KMS-11 (cell line): ENCODE data around the gene SRP68.

Experiments used
- H2AFZ ChIP-seq: fragments of 200-600 bp; sonication (generic); 2 replicates; pipeline ENCODE4 v1.6.1; 2016; ENCODE audit warnings: antibody characterized with exemption, mixed run types, low read depth
- H3K27ac ChIP-seq: fragments of 200-600 bp; sonication (generic); 2 replicates; pipeline ENCODE4 v1.6.1; 2016; ENCODE audit warnings: mild to moderate bottlenecking, mixed run types
- H3K27me3 ChIP-seq: fragments of 200-600 bp; sonication (generic); 2 replicates; pipeline ENCODE4 v1.6.1; 2017; ENCODE audit warnings: mild to moderate bottlenecking, low read depth, mixed run types, moderate library complexity; ENCODE audit not compliant: insufficient read depth
- H3K36me3 ChIP-seq: fragments of 200-600 bp; sonication (generic); 2 replicates; pipeline ENCODE4 v1.6.1; 2017; ENCODE audit warnings: mild to moderate bottlenecking, mixed run types; ENCODE audit not compliant: insufficient read depth
- H3K4me1 ChIP-seq: fragments of 200-600 bp; sonication (generic); 2 replicates; pipeline ENCODE4 v1.6.1; 2016; ENCODE audit warnings: mild to moderate bottlenecking, low read depth, mixed run types; ENCODE audit not compliant: poor library complexity, severe bottlenecking
- H3K4me2 ChIP-seq: fragments of 200-600 bp; sonication (generic); 2 replicates; pipeline ENCODE4 v1.7.0; 2016; ENCODE audit warnings: mild to moderate bottlenecking, mixed run types
- H3K4me3 ChIP-seq: fragments of 200-600 bp; sonication (generic); IDR thresholded peaks from 2 replicates; pipeline ENCODE4 v1.6.1; 2017; ENCODE audit warnings: low read depth, low read length, mixed read lengths; ENCODE audit not compliant: insufficient read depth
- H3K79me2 ChIP-seq: fragments of 200-600 bp; sonication (generic); 2 replicates; pipeline ENCODE4 v1.6.1; 2016; ENCODE audit warnings: low read depth, mixed run types; ENCODE audit not compliant: insufficient read depth
- H3K9ac ChIP-seq: fragments of 200-600 bp; sonication (generic); 2 replicates; pipeline ENCODE4 v1.6.1; 2016; ENCODE audit warnings: mild to moderate bottlenecking, mixed run types
- H4K20me1 ChIP-seq: fragments of 200-600 bp; sonication (generic); 2 replicates; pipeline ENCODE4 v1.6.1; 2016; ENCODE audit warnings: mild to moderate bottlenecking, mixed run types; ENCODE audit not compliant: insufficient read depth
- CTCF ChIP-seq: fragments of 200-600 bp; sonication (generic); conservative IDR thresholded peaks from 2 replicates; pipeline ENCODE4 v1.6.1; 2017; ENCODE audit warnings: low read depth, mild to moderate bottlenecking, antibody characterized with exemption, low read length, moderate library complexity, mixed read lengths

SRP68 gene

DNA sequence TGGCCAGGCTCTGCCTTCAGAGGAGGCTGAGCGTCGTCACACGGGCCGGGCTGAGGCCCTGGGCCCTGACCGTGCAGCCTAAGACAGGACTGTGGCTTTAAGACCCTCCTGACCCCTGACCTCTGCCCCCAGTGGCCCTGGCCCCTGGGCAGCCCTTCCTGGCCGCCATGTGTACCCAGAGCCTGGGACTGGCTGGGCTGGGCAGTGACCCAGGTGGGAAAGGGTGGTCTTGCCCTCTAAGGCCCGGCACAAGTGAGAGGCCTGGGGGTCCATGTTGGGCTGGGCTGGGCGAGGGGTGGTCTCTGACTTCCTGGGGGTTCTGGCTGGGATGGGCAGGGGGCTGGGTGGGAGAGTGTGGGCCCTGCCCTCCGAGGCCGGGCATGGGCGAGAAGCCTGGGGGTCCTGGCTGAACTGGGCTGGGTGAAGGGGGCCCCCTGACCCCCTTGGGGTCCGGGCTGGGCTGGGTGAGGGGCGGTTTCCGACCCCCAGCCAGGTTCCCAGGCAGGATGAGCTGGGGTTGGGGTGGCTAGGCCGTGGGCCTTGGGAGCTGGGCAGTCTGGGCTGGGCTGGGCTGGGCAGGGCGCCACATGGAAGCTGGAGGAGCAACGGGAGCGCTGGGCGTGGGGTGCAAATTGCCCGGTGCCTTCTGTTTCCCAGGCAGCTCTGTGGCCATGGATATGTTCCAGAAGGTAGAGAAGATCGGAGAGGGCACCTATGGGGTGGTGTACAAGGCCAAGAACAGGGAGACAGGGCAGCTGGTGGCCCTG is 71.4 kb downstream of the SRP68 start, which contains the start of gene CDK3:
CDK3 (plus strand) TSS at position 101 of the 767 bp plus-strand sequence; CDS start at position 672, 571 bp downstream.
- H3K27me3 ChIP-seq: no peaks in the 10 kb centered on the region
- H3K27ac ChIP-seq: no peak within 1 kb of the TSS
- H2AFZ ChIP-seq: peak within 1 kb of the TSS; percentile 41; the same call in 1 of the 2 replicates
- H3K79me2 ChIP-seq: no peaks in the 10 kb centered on the region
- no peaks in the 10 kb centered on the region for H3K36me3 ChIP-seq
- no peak within 1 kb of the TSS; the same call in 1 of the 2 replicates for H3K4me2 ChIP-seq
- H4K20me1 ChIP-seq: no peaks in the 10 kb centered on the region
- no peak within 1 kb of the TSS for H3K9ac ChIP-seq
- TF ChIP-seq CTCF: peak; percentile 53
- H3K4me3 ChIP-seq: no peak within 1 kb of the TSS
- H3K4me1 ChIP-seq: peaks cover 15% of the 10 kb centered on the region

GRCh38 chr17:76000016-76000754 is 72.1 kb downstream of the SRP68 start:
- no peak overlapping the region; the same call in 1 of the 2 replicates for H3K4me2 ChIP-seq
- TF ChIP-seq CTCF: peak; percentile 89
- no peak overlapping the region for H3K27ac ChIP-seq

GRCh38 chr17:75998327-75998795 is 74.0 kb downstream of the SRP68 start:
- no peak for TF ChIP-seq CTCF
- no peaks in the 10 kb centered on the region for H3K36me3 ChIP-seq
- no peaks in the 10 kb centered on the region for H3K27me3 ChIP-seq
- no peak overlapping the region for H3K9ac ChIP-seq
- H3K4me3 ChIP-seq: no peak overlapping the region
- no peak overlapping the region for H3K4me2 ChIP-seq
- H3K4me1 ChIP-seq: peaks cover 7% of the 10 kb centered on the region
- no peak overlapping the region for H2AFZ ChIP-seq
- H4K20me1 ChIP-seq: no peaks in the 10 kb centered on the region
- H3K79me2 ChIP-seq: no peaks in the 10 kb centered on the region
- H3K27ac ChIP-seq: no peak overlapping the region

More at GRCh38 chr17:76000016-76000754, 72.1 kb downstream of the SRP68 start:
- H3K79me2 ChIP-seq: no peaks in the 10 kb centered on the region
- H4K20me1 ChIP-seq: no peaks in the 10 kb centered on the region
- peak overlapping the region; percentile 41; the same call in 1 of the 2 replicates for H2AFZ ChIP-seq
- no peaks in the 10 kb centered on the region for H3K36me3 ChIP-seq
- no peak overlapping the region for H3K9ac ChIP-seq
- peaks cover 7% of the 10 kb centered on the region for H3K4me1 ChIP-seq
- no peak overlapping the region for H3K4me3 ChIP-seq
- no peaks in the 10 kb centered on the region for H3K27me3 ChIP-seq

DNA sequence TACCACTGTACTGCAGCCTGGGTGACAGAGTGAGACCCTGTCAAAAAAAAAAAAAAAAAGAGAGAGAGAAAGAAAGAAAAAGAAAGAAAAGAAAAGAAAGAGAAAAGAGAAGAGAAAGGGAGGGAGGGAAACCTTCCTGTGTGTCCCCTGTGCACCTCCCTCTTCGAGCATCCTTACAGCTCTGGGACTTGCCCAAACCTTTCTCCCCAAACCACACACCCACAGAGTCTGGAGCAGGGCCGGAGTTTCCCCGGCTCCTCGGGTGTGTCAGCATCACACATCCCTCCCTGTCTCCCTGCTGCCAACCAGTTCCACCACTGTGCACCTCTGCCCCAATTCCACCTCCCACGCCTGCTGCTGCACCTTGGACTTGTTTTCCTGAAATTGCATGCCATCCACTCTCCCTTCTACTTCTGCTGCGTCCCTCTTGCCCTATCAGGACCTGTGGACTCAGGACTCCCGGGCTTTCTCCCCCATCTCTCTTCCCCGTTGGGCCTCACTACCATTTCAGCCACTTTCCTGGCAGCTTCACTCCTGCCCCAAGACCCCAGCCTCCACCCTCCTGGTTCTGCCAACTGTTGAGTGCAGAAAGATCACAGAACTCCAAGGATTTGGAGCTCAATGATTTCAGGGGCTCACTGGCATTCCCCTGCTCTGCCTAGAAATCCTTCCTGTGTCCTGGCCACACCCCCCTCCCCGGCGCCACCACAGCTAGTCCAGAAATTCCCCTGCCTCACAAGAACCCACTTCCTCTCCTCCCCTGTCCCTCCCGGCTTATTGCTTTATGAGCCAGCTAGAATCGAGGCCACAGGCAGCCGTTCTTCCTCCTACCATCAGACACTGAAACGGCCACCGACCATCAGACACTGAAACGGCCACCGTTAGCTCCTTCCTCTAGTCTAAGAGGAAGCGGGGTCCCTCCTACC is 75.4 kb downstream of the SRP68 start:
- H3K9ac ChIP-seq: no peak overlapping the region
- no peaks in the 10 kb centered on the region for H3K79me2 ChIP-seq
- H3K36me3 ChIP-seq: no peaks in the 10 kb centered on the region
- no peaks in the 10 kb centered on the region for H3K27me3 ChIP-seq
- H2AFZ ChIP-seq: no peak overlapping the region
- H3K4me2 ChIP-seq: no peak overlapping the region
- no peak overlapping the region for H3K27ac ChIP-seq
- peaks cover 7% of the 10 kb centered on the region for H3K4me1 ChIP-seq
- H4K20me1 ChIP-seq: no peaks in the 10 kb centered on the region
- no peak for TF ChIP-seq CTCF
- no peak overlapping the region for H3K4me3 ChIP-seq
